ENCODE results near the gene STXBP1. TPM values are rescaled to one million over a fixed set of nuclear protein-coding genes. Genes with fewer than 3 reads are reported as not detected.

STXBP1 gene
- total RNA-seq, 4 donors from 2014 or later = 4.7 to 36.1 (median 12.2) TPM

DNA sequence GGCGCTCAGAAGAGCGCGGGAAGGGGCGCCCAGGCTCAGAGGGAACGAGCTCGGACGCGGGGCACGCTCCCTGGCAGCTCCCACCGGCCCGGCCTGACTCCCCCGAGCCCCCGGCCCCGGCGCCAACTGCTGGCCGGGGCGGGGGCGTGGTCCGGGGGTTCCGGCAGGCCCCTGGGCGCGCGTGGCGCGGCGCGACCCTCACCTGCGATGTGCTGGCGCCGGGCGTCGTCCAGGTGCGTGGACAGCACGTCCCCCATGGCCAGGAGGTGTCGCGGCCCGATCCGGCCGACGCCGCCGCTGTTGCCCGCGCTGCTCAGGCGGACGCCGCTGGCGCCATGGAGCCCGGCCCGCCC, 43.5 kb upstream of the STXBP1 start:
- intact Hi-C loops (cut with DNase I) = no loop called here
- Histone ChIP-seq H3K36me3 (peaks cover 0 to 16% (median 0%) of the 10 kb centered on the region in 3 donors), H3K4me3 (peak overlapping the region; percentile 76 to 99 (median 88)), H3K4me1 (peaks cover 32 to 88% (median 60%) of the 10 kb centered on the region in 3 donors), H3K9me3 (no peaks in the 10 kb centered on the region), H3K27ac (peak overlapping the region; percentile 99 to 100 (median 99)), H3K27me3 (no peaks in the 10 kb centered on the region)
- WGBS, 2 donors = 0 to 2% methylated on average over 9 to 15 of the region's 50 CpGs
- DNase-seq = no peak
- TF ChIP-seq, protein P1, sequence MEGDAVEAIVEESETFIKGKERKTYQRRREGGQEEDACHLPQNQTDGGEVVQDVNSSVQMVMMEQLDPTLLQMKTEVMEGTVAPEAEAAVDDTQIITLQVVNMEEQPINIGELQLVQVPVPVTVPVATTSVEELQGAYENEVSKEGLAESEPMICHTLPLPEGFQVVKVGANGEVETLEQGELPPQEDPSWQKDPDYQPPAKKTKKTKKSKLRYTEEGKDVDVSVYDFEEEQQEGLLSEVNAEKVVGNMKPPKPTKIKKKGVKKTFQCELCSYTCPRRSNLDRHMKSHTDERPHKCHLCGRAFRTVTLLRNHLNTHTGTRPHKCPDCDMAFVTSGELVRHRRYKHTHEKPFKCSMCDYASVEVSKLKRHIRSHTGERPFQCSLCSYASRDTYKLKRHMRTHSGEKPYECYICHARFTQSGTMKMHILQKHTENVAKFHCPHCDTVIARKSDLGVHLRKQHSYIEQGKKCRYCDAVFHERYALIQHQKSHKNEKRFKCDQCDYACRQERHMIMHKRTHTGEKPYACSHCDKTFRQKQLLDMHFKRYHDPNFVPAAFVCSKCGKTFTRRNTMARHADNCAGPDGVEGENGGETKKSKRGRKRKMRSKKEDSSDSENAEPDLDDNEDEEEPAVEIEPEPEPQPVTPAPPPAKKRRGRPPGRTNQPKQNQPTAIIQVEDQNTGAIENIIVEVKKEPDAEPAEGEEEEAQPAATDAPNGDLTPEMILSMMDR (IDR thresholded peaks at IDR 0.05) = peak in 1 of 6 experiments; percentile 11
- TF ChIP-seq POLR2A (IDR thresholded peaks at IDR 0.05) = peak in 2 of 4 donors; percentile 30 to 56

DNA sequence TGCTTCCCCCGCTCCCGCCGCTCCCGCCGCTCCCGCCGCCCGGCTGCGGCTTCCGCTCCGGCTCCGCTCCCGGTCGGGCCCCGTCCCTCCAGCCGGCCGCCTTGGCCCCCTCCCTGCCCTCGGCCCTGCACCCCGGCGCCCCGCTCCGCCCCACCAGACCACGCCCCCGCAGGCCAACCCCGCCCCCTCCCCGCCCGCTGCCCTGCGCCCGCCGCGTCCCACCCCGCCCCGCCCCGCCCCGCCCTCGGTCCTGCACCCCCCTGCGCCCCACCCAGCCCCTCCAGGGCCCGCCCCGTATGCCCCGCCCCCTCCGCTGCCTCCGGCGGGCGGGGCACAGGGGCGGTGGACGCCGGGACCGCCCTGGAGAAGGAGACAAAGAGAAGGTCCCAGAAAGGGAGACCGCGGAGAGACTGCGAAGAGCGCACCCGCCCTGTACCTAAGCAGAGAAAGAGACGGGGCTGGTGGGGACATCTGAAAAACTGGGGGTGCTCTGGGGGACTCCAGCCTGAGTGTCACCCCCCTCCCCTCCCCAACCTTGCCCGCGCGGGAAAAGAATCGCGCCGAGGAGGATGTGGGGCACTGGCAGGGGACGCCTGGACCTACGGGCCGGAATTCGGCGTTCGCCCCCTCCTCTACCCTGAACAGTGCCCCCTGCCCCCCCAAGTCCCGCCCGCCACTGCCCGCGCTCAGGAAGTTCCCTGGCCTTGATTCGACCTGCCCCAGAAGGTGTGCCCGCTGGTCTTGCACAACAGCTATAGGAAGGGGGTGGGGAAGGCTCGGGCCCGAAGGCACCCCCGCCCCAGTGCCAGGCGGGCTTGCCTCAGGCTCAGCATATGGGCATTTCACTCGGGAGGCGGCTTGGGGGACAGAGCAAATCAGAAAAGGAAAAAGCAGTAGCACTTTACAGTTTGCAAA, 42.8 kb upstream of the STXBP1 start:
- WGBS, 2 donors = 0 to 3% methylated on average over 9 to 22 of the region's 78 CpGs
- peaks cover 38 to 88% (median 60%) of the 10 kb centered on the region in 3 donors for H3K4me1 ChIP-seq
- H3K36me3 ChIP-seq = peaks cover 0 to 11% (median 0%) of the 10 kb centered on the region in 3 donors
- DNase-seq = no peak
- H3K27ac ChIP-seq = peak overlapping the region; percentile 99 to 100 (median 99)
- peak overlapping the region; percentile 76 to 99 (median 88) for H3K4me3 ChIP-seq
- TF ChIP-seq, protein P1 (IDR thresholded peaks at IDR 0.05) = no peak
- peak in 2 of 4 donors; percentile 14 to 67 for TF ChIP-seq POLR2A (IDR thresholded peaks at IDR 0.05)
- H3K9me3 ChIP-seq = no peaks in the 10 kb centered on the region
- no peaks in the 10 kb centered on the region for H3K27me3 ChIP-seq
- intact Hi-C loops (cut with DNase I) = no loop called here

DNA sequence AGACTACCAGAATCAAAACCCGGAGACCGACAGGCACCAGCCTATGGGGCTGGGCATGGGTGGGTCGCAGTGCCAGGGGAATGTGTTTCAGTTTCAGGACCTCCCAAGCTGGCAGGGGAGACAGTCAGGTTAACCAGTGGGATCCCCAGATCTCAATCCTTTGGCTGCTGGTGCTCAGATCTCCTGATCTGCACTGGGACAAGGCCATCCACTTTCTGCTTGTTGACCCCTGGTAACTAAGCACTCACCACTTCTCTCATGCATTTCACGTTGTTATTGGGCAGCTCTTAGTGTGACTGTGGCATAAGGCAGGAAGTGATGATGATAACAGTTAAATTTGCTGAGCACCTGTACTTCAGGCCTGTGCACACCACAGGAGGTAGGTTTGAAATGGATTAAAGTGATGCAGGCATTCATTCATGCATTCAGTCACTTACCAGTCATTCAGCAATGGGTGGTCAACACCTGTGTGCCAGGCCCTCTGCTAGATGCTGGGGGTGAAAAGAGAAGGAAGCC, 42.1 kb upstream of the STXBP1 start:
- 6 to 9% methylated on average over 4 of the region's 4 CpGs for WGBS, 2 donors
- peaks cover 0 to 4% (median 0%) of the 10 kb centered on the region in 3 donors for H3K36me3 ChIP-seq
- intact Hi-C loops (cut with DNase I) = no loop called here
- H3K27me3 ChIP-seq = no peaks in the 10 kb centered on the region
- peak overlapping the region; percentile 42 to 99 (median 77) for H3K4me3 ChIP-seq
- H3K4me1 ChIP-seq = peaks cover 45 to 88% (median 61%) of the 10 kb centered on the region in 3 donors
- no peaks in the 10 kb centered on the region for H3K9me3 ChIP-seq
- no peak for DNase-seq
- H3K27ac ChIP-seq = peak overlapping the region; percentile 99 to 100 (median 99)
- TF ChIP-seq, protein P1 (IDR thresholded peaks at IDR 0.05) = no peak
- TF ChIP-seq POLR2A (IDR thresholded peaks at IDR 0.05) = no peak

DNA sequence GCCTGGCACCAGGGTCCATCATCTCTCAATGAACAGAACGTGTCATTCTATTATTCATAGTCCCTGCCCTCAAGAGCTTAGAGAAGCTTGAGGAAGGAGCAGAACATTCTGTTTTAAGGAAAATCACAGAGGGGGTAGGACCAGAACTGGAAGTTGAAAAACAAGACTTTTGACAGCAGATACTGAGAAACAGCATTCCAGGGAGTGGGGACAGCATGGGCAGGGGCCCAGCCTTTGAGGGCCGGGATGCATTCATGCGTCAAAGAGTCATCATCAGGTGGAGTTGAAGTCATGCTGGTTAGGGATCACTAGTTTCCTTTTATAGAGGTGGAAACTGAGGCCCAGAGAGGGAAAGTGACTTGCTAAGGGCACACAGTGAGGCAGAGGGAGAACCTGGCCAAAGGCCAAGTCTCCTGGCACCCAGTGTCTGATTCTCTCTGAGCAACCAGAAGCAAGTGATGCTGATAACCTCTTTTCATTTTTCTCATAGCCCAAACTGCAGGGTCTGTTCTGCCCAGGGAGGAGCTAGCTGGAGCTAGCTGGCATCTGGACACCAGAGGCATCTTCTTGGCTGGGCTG, 41.5 kb upstream of the STXBP1 start:
- Histone ChIP-seq H3K4me3 (peak overlapping the region in 1 of 4 donors; percentile 99), H3K27me3 (no peaks in the 10 kb centered on the region), H3K4me1 (peaks cover 47 to 88% (median 58%) of the 10 kb centered on the region in 3 donors), H3K27ac (peak overlapping the region; percentile 99 to 100 (median 99)), H3K9me3 (no peaks in the 10 kb centered on the region), H3K36me3 (no peaks in the 10 kb centered on the region)
- DNase-seq = no peak
- 28 to 61% methylated on average over 3 of the region's 3 CpGs for WGBS, 2 donors
- intact Hi-C loops (cut with DNase I) = no loop called here
- TF ChIP-seq POLR2A (IDR thresholded peaks at IDR 0.05) = no peak
- TF ChIP-seq, protein P1 (IDR thresholded peaks at IDR 0.05) = no peak

Data from esophagus squamous epithelium (tissue), 5 donors.